HK-2 (cell line): ENCODE results near the gene FCN1.

Source experiments
- DNase-seq: peaks from one replicate; pipeline ENCODE4 v3.0.0-alpha.2; 2018; ENCODE audit not compliant: unreplicated experiment

Gene FCN1

DNA sequence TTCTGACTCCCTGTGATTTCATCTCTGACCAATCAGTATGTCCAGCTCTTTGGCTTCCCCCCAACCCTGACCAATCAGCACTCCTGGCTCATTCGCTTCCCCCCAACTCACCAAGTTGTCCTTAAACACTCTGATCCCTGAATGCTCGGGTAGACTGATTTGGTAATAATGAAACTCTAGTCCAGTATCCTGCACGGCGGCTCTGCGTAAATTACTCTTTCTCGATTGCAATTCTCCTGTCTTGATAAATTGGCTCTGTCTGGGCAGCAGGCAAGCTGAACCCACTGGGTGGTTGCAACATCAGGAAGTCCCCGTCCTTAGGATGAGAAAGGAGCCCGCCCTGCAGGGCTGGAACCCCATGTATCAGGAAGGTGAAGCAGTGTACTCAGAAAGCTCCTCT is 26.7 kb downstream of the FCN1 start:
- no peak for DNase-seq

DNA sequence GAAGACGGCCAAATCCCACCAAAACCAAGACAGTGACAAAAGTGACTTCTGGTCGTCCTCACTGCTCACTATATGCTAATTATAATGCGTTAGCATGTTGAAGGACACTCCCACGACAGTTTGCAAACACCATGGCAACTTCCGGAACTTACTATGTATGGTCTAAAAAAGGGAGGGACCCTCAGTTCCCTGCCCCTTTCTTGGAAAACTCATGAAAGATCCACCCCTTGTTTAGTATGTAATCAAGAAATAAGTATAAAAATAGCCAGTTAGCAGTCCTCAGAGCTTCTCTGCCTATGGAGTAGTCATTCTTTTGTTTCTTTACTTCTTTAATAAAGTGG is 27.6 kb downstream of the FCN1 start:
- no peak for DNase-seq

DNA sequence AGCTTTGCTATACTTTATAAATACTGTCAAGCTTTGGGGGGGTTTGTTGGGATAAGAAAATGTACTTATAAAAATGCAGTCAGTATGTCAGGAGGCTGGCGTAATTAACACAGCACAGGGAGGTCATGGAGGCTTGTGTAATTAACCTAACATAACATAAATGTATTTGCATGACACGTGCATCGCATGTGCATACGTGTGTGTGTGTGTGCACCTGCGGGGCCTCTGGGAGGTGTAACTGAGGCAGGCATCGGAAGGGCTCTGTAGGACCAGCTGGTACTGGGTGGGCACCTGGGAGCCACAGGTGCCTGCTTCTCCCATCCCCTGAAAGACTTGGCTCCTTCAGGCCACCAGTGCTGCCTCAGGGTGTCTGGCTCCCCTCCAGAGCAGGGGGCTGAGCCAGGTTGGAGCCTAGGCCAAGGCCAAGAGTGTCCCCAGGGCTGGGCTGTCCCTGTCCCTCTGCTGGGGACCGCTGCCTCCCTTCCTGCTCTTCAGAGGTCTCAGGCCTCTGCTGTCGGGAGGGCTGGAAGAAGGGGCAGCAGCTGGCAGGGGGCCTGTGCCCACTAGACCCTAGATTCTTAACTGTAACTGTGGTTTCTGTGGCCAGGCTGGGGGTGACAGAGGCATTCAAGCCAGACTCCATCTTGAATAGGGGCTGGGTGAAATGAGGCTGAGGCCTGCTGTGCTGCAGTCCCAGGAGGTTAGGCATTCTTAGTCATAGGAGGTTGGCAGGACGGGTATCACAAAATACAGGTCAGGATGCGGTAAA is 28.1 kb downstream of the FCN1 start:
- no peak for DNase-seq

DNA sequence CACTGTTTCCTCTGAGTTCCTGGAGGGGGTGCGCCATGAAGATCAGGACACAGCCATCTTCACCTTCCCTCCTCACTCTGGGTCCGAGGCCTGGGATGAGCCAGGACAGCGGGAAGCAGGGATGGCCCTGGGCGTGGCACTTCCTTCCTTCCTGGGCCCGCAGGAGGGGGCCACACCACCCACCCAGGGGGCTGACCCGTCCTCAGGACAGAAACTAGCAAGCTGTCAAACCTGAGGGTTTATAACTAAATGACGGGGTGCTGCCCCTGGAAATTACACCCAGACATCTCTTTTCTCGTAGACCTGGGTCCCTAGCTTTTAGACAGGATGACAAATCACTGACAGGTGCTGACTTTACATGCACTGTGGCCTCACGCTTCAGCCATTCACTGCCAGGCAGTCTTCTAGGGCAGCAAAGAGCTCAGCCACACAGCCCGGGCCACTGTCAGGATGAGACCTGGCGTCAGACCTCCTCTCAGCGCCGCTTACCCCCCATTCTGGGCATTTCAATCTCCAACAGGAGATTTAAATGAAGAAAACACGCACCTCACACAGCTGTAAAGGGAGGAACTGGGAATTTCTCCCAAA is 29.0 kb downstream of the FCN1 start:
- DNase-seq, result no peak

GRCh38 chr9:134887686-134888602 is 29.8 kb downstream of the FCN1 start:
- DNase-seq, result no peak

- DNase-seq, result no peak
Measured at GRCh38 chr9:134887219-134887618, 30.5 kb downstream of the FCN1 start.

GRCh38 chr9:134886413-134886913 is 31.2 kb downstream of the FCN1 start:
- no peak for DNase-seq

DNA sequence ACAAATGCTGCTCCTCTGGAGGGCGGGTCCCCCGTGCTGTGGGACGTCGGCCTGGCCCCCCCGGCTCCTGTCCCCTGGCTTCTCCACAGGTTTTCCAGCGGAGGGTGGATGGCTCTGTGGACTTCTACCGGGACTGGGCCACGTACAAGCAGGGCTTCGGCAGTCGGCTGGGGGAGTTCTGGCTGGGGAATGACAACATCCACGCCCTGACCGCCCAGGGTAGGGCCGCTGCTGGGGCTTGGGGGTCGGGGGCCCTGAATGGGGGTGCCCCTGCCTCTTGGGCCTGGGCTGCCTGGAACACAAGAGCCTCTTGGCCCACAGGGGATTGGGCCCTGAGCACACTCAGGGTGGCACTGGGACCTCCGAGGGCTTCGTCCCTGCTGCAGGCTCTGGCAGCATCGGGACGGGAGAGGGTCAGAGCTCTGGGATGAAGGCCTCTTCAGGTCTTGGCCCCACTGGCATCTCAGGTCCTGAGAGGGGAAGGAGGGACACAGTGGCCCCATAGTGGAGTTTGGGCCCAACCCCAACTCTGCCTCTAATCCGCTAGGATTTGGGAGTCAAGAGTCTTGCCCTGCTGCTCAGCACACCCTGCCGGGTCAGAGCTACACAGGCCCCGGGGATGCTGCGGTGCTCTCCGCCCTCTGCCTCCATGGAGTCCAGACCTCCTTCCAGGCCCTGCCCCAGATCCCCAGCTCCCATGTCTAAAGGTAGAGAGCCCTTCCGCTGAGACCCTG is 31.9 kb downstream of the FCN1 start:
- DNase-seq, result no peak

- no peak for DNase-seq
Measured at GRCh38 chr9:134885001-134885678, 32.6 kb downstream of the FCN1 start.

- DNase-seq, result no peak
Measured at GRCh38 chr9:134884492-134884891, 33.2 kb downstream of the FCN1 start.

- no peak for DNase-seq
Measured at GRCh38 chr9:134883040-134883782, 34.5 kb downstream of the FCN1 start.

- no peak for DNase-seq
Measured at GRCh38 chr9:134882204-134882785, 35.4 kb downstream of the FCN1 start.

GRCh38 chr9:134881313-134881670 is 36.4 kb downstream of the FCN1 start:
- DNase-seq, result no peak

DNA sequence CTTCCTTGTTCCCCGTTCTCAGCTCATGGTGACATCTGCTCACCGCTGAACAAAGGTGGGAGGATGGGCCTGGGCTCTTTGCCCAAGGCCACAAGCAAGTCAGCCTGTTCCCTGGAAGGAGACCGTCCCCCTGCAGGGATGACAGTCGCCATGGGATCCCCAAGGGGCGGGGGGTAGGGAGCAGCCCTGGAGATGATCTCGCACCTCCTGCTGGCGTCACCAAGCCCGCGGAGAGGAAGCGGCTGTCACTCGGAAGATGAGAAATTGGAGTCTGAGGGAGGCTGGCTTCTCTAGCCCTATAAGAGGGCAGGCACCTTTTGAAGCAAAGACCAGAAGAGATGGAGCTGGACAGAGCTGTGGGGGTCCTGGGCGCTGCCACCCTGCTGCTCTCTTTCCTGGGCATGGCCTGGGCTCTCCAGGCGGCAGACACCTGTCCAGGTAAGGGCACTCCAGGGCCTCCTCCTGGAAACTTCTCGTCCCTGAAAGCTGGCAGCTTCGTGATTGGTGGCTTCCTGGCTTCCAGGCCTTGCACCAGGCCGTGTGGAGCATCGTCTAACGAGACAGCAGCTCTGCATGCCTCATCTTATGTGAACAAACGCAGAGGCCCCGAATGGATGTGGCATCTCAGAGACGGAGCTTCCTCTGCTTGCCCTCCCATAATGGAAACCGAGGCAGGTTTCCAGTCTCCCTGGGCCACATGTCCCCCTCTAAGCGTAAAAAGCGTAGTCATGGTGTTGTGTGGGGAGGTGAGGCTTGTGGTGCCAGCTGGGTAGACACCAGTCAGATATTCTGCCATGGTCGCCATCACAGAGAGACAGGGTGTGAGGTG is 37.0 kb downstream of the FCN1 start, which contains the start of gene FCN2:
TSS of gene FCN2 (plus strand) at position 327 of the 829 bp plus-strand sequence. CDS start at position 339, 12 bp downstream.
- DNase-seq, result no peak

- DNase-seq, result no peak
Measured at GRCh38 chr9:134879664-134880483, 37.8 kb downstream of the FCN1 start.

- DNase-seq, result no peak
Measured at GRCh38 chr9:134877541-134877940, 40.2 kb downstream of the FCN1 start.

DNA sequence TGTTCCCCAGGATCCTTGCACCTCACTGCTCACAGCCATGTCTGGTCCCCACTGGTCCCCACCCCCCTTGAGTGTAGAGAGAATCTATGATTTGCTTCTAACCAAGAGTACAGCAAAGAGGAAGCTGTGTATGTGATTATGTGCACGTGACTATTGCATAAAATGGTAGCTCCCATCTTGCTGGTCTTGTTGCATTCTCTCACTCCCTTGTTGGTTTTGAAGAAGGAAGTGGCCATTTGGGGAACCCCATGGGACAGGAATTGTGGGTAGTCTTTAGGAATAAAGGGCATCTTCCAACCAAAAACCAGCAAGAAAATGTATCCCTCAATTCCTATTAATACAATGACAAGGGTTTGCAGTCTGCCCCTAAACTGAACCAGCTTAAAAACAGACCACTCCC is 42.3 kb downstream of the FCN1 start:
- no peak for DNase-seq

GRCh38 chr9:134872482-134873231 is 45.1 kb downstream of the FCN1 start:
- no peak for DNase-seq
